Frontal cortex (tissue), 4 donors: ENCODE data around the gene NACC1. TPM values are rescaled to one million over a fixed set of nuclear protein-coding genes. Genes with fewer than 3 reads are reported as not detected.

Source experiments
- DNase-seq, 2 donors: peaks; one replicate each; pipeline ENCODE4 v3.0.0; 2012; ENCODE audit warnings: low spot score in 2 of 2
- FAIRE-seq: peaks from 2 replicates; lab custom pipeline; 2012; peaks lifted over from hg19 to GRCh38; lab: Jason Lieb, UNC
- total RNA-seq: library from RNA; depleted of rRNA; stranded (reverse); fragments of >200 nt; gene quantifications from one replicate; pipeline ENCODE4 v1.2.3, GENCODE V29; 2014
- donor health status: control.
- donor health status: control.
- donor health status: control.

Gene NACC1
- total RNA-seq, 1 donor from 2014 or later = 16.3 TPM

DNA sequence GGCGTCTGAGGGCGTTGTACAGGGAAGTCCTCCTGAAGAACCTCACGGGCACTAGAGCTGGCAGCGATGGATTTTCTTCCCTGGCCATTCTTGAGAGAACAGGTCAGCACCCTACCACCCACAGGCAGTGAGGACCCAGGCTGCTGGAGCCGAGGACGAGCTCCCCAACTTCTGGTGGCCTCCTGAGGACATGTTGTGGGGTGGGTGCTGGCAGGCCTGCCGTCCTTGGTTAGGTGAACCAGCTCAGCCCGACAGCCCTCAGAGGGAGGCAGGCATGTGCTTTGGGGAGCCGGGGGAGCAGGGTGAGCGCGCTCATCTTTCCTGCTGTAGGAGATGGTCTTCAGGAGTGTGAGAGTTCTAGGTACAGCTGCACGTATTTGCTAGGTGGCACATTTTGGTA lies 30.8 kb upstream of the NACC1 start:
- DNase-seq (no peak), FAIRE-seq (no peak)

DNA sequence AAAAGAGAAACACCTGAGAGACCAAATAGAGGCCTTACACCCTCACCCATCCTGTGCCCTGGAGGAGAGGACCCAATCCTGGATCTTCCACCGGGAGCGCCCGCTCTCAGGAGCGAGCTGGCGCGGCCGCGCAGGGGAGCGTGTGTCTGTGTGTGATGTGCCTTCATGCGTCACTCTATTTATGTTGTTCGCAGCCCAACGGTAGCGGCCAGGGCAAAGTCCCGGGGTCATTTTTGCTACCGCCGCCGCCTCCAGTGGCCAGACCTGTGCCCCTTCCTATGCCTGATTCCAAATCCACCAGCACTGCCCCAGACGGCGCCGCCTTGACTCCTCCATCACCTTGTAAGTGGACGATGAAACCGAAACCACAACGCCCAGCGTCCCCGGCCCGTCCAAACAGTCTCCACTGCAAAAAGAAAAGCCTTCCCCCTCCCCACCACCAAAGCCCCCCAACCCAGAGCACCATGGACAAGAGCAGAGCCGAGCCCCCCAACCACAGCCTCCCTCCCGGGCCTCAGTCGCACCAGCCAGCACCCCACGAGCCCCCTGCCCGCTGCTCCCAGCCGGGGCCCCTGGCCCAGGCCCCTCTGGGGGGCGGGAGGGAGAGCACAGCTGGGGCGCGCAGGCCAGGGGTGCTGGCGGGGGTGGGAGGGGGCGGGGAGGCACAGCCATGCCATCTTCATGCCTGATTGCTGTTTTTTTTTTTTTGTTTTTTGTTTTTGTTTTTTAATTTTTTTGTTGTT lies 30.1 kb upstream of the NACC1 start:
- no peak for DNase-seq
- FAIRE-seq = no peak

DNA sequence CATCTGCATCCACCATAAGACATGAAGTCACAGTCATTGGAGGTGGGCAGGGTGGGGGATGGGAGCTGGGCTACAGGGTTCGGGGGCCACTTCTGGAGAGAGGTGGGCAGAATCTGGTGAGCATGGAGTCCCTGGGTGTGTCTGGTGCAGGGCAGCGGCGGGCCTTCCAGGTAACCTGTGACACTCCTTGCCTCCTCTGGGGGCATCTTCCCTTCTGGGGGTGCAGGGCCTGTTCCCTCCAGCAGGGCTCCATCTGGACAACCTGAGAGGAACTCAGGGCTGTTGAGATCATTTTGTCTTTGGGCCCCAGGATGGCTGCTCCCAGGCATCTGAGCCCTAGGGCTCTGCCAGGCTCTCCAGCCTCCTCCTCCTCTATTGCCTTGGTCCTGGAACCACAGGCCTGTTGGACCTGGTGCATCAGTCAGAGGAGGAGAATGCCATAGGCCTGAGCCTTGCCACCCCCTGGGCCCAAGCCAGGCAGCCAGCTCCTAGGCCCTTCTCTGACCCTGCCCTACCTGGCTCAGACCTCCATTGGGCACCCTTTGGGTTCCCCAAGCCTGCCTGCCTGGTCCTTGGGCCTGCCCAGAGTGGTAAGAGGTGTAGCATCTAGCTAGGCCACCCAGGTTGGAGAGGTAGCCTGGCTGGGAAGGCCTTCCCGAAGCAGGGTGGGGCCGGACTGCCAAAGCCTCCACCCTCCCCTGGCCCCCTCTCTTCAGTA lies 28.8 kb upstream of the NACC1 start:
- FAIRE-seq = no peak
- DNase-seq = no peak

DNA sequence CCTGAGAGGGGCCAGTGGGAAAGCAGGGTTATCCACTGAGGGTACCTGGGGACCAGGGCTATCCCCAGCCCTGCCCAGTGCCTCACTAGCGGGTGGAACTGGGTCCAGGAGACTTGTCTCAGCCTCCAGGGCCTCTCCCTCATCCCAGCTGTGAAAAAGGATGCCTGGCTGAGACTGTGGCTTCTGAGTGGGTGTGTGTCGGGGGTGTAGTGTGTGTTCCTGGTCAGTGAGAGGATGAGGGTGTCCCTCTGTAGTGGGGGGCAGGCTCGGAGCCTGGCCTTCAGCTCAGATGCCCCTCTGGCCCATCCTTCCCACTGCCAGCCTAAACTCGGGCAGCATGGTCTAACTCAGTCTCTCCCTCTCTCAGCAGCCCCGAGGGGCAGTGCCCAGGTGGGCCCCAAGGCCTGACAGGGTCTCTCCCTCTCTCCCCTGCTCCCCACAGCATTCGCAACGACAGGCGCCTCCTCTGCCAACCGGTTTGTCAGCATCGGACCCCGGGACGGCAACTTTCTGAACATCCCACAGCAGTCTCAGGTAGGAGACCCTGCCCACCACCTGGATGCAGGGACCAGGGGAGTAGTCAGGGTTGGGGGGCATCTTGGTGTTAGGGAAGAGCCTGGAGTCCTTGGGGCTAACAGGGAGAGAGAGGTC lies 28.1 kb upstream of the NACC1 start:
- DNase-seq (no peak), FAIRE-seq (no peak)

GRCh38 chr19:13090511-13091231 lies 27.4 kb upstream of the NACC1 start:
- DNase-seq = no peak
- FAIRE-seq = no peak

GRCh38 chr19:13091400-13092157 lies 26.5 kb upstream of the NACC1 start:
- FAIRE-seq (no peak), DNase-seq (peak; percentile 74 to 85)

DNA sequence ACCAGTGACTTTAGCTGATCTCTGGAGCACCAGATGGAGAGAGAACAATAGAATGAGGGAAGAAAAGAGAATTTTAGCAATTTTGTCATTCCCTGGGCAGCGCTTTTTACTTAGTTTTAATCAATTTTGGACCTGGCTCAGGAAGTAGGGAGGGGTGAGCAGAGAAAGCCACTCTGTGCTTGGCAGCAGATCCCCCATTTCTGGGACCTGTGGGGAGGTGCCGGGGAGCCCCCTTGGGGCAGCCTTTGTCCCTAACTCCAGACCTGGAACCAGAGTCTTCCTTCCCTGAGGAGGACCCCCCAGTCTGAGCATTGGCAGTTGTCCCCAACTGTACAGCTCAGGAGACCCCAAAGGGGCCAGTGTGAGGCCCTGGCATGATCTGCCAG lies 25.9 kb upstream of the NACC1 start:
- DNase-seq (no peak), FAIRE-seq (no peak)

DNA sequence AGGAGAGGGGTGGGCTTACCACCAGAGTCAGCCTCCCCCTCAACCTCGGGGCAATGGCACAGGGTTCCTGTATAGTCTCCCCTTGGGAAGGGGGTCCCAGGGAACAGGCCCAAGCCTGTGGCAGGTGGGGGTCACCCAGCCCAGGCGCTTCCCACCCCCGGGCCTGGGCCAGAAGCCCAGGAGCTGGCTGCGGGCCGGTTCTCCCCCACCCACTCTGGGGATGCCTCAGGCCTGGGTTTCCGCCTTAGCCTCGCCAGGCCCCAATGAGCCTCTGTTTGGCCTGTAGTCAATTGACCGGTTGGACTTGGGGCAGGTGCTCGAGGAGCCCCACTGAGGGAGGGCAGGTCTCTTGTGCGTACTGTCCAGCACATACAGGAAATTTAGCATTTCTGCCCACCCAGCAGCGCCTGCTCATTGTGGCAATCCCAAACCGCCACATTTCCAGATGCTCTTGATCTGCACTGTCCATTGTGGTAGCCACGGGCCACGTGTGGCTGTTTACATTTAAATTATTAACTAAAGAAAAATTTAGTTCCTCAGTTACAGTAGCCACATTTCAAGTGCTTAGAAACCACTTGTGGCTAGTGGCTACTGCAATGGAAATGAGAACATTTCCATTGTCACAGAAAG lies 25.3 kb upstream of the NACC1 start:
- no peak for FAIRE-seq
- no peak for DNase-seq

GRCh38 chr19:13093407-13094105 lies 24.5 kb upstream of the NACC1 start:
- peak; percentile 93 to 94 for DNase-seq
- FAIRE-seq = no peak

DNA sequence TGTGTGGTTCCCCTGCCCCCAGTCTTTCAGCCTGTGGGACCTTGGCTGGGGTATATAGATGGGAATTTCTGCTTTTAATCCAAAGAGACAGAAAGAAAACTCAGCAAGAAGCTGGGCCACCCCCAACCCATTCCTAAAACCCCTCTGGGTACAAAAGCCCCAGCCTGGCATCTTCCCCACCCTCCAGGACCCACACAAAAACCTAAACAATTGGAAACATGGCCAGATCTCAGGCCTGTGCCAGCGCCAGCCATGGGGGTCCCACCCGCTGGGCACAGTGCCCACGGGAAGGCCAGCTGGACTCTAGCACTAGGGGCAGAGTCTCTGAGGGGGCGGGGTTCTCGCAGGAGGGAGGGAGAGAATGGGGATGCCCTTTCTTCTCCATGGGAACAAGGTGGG lies 24.0 kb upstream of the NACC1 start:
- FAIRE-seq (no peak), DNase-seq (peak in 1 of 2 donors; percentile 62)

DNA sequence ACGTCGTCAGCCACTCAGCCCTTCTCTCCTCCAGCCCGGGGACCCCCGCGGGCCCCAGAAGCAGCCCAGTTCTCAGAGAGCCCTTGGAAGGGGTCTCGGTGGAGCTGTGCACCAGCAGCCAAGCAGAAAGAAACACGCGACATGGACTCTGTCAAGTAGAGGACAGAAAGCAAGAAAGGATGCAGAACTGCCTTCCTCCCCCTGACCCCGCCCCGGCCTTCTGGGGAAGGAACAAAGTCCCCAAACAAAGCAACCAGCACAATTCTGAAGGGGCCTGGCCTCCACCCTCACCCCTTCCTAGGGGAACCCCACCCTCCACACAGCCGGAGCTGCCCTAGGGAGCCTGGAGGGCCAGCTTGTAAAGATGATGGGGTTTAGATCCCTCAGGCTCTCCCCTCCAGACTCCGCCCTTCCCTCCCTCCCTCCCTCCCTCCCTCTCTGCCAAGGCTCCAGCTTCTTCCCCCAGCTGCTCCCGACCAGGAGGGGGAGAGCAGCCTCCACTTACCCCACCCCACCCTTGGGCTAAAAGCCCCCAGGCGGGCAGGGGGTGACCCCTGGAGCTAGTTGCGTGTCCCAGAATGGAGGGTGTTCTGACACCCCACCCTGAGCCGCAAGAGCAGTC lies 23.2 kb upstream of the NACC1 start:
- DNase-seq = peak in 1 of 2 donors; percentile 64
- FAIRE-seq = no peak

- no peak for FAIRE-seq
- no peak for DNase-seq
These were observed 22.7 kb upstream of the NACC1 start for GRCh38 chr19:13095393-13095784.

- no peak for FAIRE-seq
- DNase-seq = no peak
These were observed 21.8 kb upstream of the NACC1 start for GRCh38 chr19:13095934-13096927.

- FAIRE-seq (no peak), DNase-seq (peak in 1 of 2 donors; percentile 58)
These were observed 21.0 kb upstream of the NACC1 start for GRCh38 chr19:13097033-13097462.

- no peak for FAIRE-seq
- DNase-seq = peak in 1 of 2 donors; percentile 64
These were observed 20.4 kb upstream of the NACC1 start for GRCh38 chr19:13097463-13098258.
